ENCODE data around the gene EIF3D. TPM values are rescaled to one million over a fixed set of nuclear protein-coding genes. Genes with fewer than 3 reads are reported as not detected.

The EIF3D gene
- total and polyA plus RNA-seq, 4 donors: 122 to 236 (median 152) TPM

GRCh38 chr22:36469094-36469710 is 59.8 kb downstream of the EIF3D start:
- Histone ChIP-seq H3K27me3 (ENCODE audit: control insufficient read depth in 1 of 2, insufficient read depth in 2 of 2, low read length in 1 of 2) (no peaks in the 10 kb centered on the region), H3K9me3 (ENCODE audit: control insufficient read depth, low read length) (no peaks in the 10 kb centered on the region), H3K4me3 (ENCODE audit: low read length in 2 of 2) (no peak overlapping the region), H3K4me1 (ENCODE audit: control insufficient read depth in 1 of 2, insufficient read depth in 2 of 2, low read length in 2 of 2) (no peaks in the 10 kb centered on the region), H3K36me3 (ENCODE audit: control insufficient read depth in 1 of 2, insufficient read depth in 2 of 2, low read length in 1 of 2) (no peaks in the 10 kb centered on the region), H3K27ac (ENCODE audit: low read depth in 1 of 2, low read length in 2 of 2) (peak overlapping the region in 1 of 2 donors; percentile 83)
- intact Hi-C loops (cut with DNase I): loop anchor here in 1 of 2 donors (5.0 kb wide), 1 partner anchor 102 kb away; no protein-coding TSS in a partner anchor
- ATAC-seq (ENCODE audit: low FRiP score) (no peak), DNase-seq (no peak)
- WGBS, 2 donors: 32 to 38% methylated on average over 14 of the region's 14 CpGs

GRCh38 chr22:36467946-36468345 is 61.0 kb downstream of the EIF3D start:
- DNase-seq: peak; percentile 80 to 84
- no peak for ATAC-seq (ENCODE audit: low FRiP score)
- H3K36me3 ChIP-seq (ENCODE audit: control insufficient read depth in 1 of 2, insufficient read depth in 2 of 2, low read length in 1 of 2): no peaks in the 10 kb centered on the region
- no peaks in the 10 kb centered on the region for H3K27me3 ChIP-seq (ENCODE audit: control insufficient read depth in 1 of 2, insufficient read depth in 2 of 2, low read length in 1 of 2)
- H3K9me3 ChIP-seq (ENCODE audit: control insufficient read depth, low read length): no peaks in the 10 kb centered on the region
- no peak overlapping the region for H3K4me3 ChIP-seq (ENCODE audit: low read length in 2 of 2)
- no peaks in the 10 kb centered on the region for H3K4me1 ChIP-seq (ENCODE audit: control insufficient read depth in 1 of 2, insufficient read depth in 2 of 2, low read length in 2 of 2)
- WGBS, 2 donors: 48 to 64% methylated on average over 7 of the region's 7 CpGs
- intact Hi-C loops (cut with DNase I): loop anchor here in 1 of 2 donors (5.0 kb wide), 1 partner anchor 101 kb away; no protein-coding TSS in a partner anchor
- peak overlapping the region; percentile 48 to 49 for H3K27ac ChIP-seq (ENCODE audit: low read depth in 1 of 2, low read length in 2 of 2)

- H3K27ac ChIP-seq (ENCODE audit: low read depth in 1 of 2, low read length in 2 of 2): peak overlapping the region in 1 of 2 donors; percentile 98
- H3K27me3 ChIP-seq (ENCODE audit: control insufficient read depth in 1 of 2, insufficient read depth in 2 of 2, low read length in 1 of 2): no peaks in the 10 kb centered on the region
- DNase-seq (peak in 1 of 2 donors; percentile 83), ATAC-seq (ENCODE audit: low FRiP score) (no peak)
- no peaks in the 10 kb centered on the region for H3K4me1 ChIP-seq (ENCODE audit: control insufficient read depth in 1 of 2, insufficient read depth in 2 of 2, low read length in 2 of 2)
- H3K36me3 ChIP-seq (ENCODE audit: control insufficient read depth in 1 of 2, insufficient read depth in 2 of 2, low read length in 1 of 2): no peaks in the 10 kb centered on the region
- 50 to 56% methylated on average over 14 of the region's 14 CpGs for WGBS, 2 donors
- intact Hi-C loops (cut with DNase I): loop anchor here in 1 of 2 donors (5.0 kb wide), 1 partner anchor 100 kb away; no protein-coding TSS in a partner anchor
- no peaks in the 10 kb centered on the region for H3K9me3 ChIP-seq (ENCODE audit: control insufficient read depth, low read length)
- H3K4me3 ChIP-seq (ENCODE audit: low read length in 2 of 2): no peak overlapping the region
Measured at GRCh38 chr22:36467042-36467810, 61.7 kb downstream of the EIF3D start.

- intact Hi-C loops (cut with DNase I): loop anchor here in 1 of 2 donors (5.0 kb wide), 1 partner anchor 99 kb away; no protein-coding TSS in a partner anchor
- no peaks in the 10 kb centered on the region for H3K9me3 ChIP-seq (ENCODE audit: control insufficient read depth, low read length)
- H3K27me3 ChIP-seq (ENCODE audit: control insufficient read depth in 1 of 2, insufficient read depth in 2 of 2, low read length in 1 of 2): no peaks in the 10 kb centered on the region
- WGBS, 2 donors: 54 to 56% methylated on average over 7 of the region's 7 CpGs
- no peaks in the 10 kb centered on the region for H3K36me3 ChIP-seq (ENCODE audit: control insufficient read depth in 1 of 2, insufficient read depth in 2 of 2, low read length in 1 of 2)
- no peak overlapping the region for H3K4me3 ChIP-seq (ENCODE audit: low read length in 2 of 2)
- H3K27ac ChIP-seq (ENCODE audit: low read depth in 1 of 2, low read length in 2 of 2): peak overlapping the region; percentile 58 to 98
- H3K4me1 ChIP-seq (ENCODE audit: control insufficient read depth in 1 of 2, insufficient read depth in 2 of 2, low read length in 2 of 2): no peaks in the 10 kb centered on the region
- ATAC-seq (ENCODE audit: low FRiP score) (no peak), DNase-seq (no peak)
Measured at GRCh38 chr22:36466258-36466657, 62.7 kb downstream of the EIF3D start.

GRCh38 chr22:36465232-36466021 is 63.5 kb downstream of the EIF3D start:
- peak overlapping the region; percentile 58 to 98 for H3K27ac ChIP-seq (ENCODE audit: low read depth in 1 of 2, low read length in 2 of 2)
- intact Hi-C loops (cut with DNase I): loop anchor here (2.0 to 5.0 kb wide), 2 partner anchors 79 to 98 kb away; partner anchors contain the start of gene MYH9 (in 2 of the 2)
- H3K27me3 ChIP-seq (ENCODE audit: control insufficient read depth in 1 of 2, insufficient read depth in 2 of 2, low read length in 1 of 2): no peaks in the 10 kb centered on the region
- DNase-seq (peak; percentile 89 to 94), ATAC-seq (ENCODE audit: low FRiP score) (peak; percentile 51)
- no peaks in the 10 kb centered on the region for H3K9me3 ChIP-seq (ENCODE audit: control insufficient read depth, low read length)
- no peak overlapping the region for H3K4me3 ChIP-seq (ENCODE audit: low read length in 2 of 2)
- H3K4me1 ChIP-seq (ENCODE audit: control insufficient read depth in 1 of 2, insufficient read depth in 2 of 2, low read length in 2 of 2): no peaks in the 10 kb centered on the region
- no peaks in the 10 kb centered on the region for H3K36me3 ChIP-seq (ENCODE audit: control insufficient read depth in 1 of 2, insufficient read depth in 2 of 2, low read length in 1 of 2)
- WGBS, 2 donors: 17 to 19% methylated on average over 25 of the region's 25 CpGs

- H3K4me3 ChIP-seq (ENCODE audit: low read length in 2 of 2): no peak overlapping the region
- no peak for DNase-seq
Measured at GRCh38 chr22:36464715-36465231, 64.2 kb downstream of the EIF3D start.

GRCh38 chr22:36463783-36464184 is 65.2 kb downstream of the EIF3D start:
- WGBS, 2 donors: 6 to 10% methylated on average over 17 of the region's 17 CpGs
- H3K36me3 ChIP-seq (ENCODE audit: control insufficient read depth in 1 of 2, insufficient read depth in 2 of 2, low read length in 1 of 2): no peaks in the 10 kb centered on the region
- no peaks in the 10 kb centered on the region for H3K9me3 ChIP-seq (ENCODE audit: control insufficient read depth, low read length)
- no peaks in the 10 kb centered on the region for H3K4me1 ChIP-seq (ENCODE audit: control insufficient read depth in 1 of 2, insufficient read depth in 2 of 2, low read length in 2 of 2)
- peak; percentile 87 to 90 for DNase-seq
- H3K4me3 ChIP-seq (ENCODE audit: low read length in 2 of 2): no peak overlapping the region
- ATAC-seq (ENCODE audit: low FRiP score): peak; percentile 58
- intact Hi-C loops (cut with DNase I): loop anchor here (2.0 kb wide), 1 partner anchor 77 kb away; the partner anchor contains the start of gene MYH9 (in 2 of the 2)
- no peaks in the 10 kb centered on the region for H3K27me3 ChIP-seq (ENCODE audit: control insufficient read depth in 1 of 2, insufficient read depth in 2 of 2, low read length in 1 of 2)
- peak overlapping the region; percentile 83 to 98 for H3K27ac ChIP-seq (ENCODE audit: low read depth in 1 of 2, low read length in 2 of 2)

More at GRCh38 chr22:36464715-36465231, 64.2 kb downstream of the EIF3D start:
- Histone ChIP-seq H3K27me3 (ENCODE audit: control insufficient read depth in 1 of 2, insufficient read depth in 2 of 2, low read length in 1 of 2) (no peaks in the 10 kb centered on the region), H3K36me3 (ENCODE audit: control insufficient read depth in 1 of 2, insufficient read depth in 2 of 2, low read length in 1 of 2) (no peaks in the 10 kb centered on the region), H3K9me3 (ENCODE audit: control insufficient read depth, low read length) (no peaks in the 10 kb centered on the region), H3K4me1 (ENCODE audit: control insufficient read depth in 1 of 2, insufficient read depth in 2 of 2, low read length in 2 of 2) (no peaks in the 10 kb centered on the region), H3K27ac (ENCODE audit: low read depth in 1 of 2, low read length in 2 of 2) (peak overlapping the region; percentile 58 to 98)
- 56 to 63% methylated on average over 18 to 20 of the region's 20 CpGs for WGBS, 2 donors
- intact Hi-C loops (cut with DNase I): loop anchor here (2.0 to 5.0 kb wide), 2 partner anchors 78 to 97 kb away; partner anchors contain the start of gene MYH9 (in 2 of the 2)
- ATAC-seq (ENCODE audit: low FRiP score): no peak

Data from aorta (tissue), 5 donors.